ENCODE results near the gene MAGI1. TPM values are rescaled to one million over a fixed set of nuclear protein-coding genes. Genes with fewer than 3 reads are reported as not detected.

MAGI1 gene
- total RNA-seq, 1 donor from 2014 or later: 0.48 TPM

DNA sequence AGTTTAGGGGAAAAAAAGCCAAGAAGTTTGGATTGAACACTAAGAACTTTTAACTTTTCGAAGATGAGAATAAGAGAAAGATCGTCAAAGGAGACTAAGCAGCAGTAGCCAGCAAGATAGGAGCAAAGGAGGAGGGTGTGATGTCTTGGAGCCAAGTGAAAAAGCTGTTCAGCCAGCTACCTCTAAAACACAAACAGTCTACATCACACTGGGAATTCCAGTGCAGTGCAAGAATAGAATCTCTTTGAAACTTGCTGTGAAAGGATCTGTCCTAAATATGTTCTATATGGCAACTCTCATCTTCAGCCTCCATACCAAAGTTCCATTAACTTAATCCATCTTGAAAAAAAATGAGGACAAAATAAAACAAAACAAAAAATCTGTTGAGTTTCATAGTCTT, 541.5 kb downstream of the MAGI1 start:
- intact Hi-C loops (cut with micrococcal nuclease): no loop called here

DNA sequence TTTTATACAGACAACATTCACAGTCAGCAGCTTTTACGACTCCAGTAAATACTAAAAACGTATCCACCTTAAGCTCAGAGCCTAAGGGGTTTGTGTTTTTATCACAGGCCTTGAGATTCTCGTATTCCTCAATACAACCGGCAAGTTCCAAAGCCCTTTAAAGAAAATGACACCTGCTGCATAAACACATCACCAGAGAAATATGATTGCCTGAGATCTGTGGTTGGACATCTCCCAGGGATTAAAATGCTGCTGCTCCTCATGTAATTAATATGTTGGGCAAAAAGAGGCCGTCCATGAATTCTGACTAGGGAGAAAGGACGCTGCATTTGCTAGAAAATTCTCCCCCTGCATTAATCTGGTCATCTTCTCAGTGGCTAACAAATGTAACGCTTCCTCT, 544.8 kb downstream of the MAGI1 start:
- intact Hi-C loops (cut with micrococcal nuclease): no loop called here

DNA sequence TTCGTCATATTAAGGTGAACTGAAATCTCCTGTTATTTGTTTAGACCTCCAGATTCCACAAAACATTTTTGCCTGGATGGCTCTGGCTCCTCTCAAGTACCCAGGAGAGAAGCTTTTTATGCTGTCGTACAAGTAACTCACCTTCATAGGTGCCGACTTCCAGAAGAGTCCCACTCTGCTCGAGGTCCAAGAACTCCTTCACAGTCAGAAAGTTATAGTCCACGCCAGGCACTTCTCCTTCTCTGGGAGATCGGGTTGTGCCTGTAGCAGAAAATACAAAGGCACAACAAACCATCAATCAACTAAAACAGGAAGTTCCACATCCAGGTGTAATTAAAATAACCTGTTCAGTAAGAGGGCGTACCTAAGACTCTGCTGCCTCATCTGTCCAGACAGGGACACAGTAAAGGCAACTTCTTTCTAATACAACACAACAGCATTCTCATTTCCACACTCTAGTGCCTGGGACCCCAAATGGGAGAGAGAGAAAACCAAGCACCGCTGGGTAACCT, 545.3 kb downstream of the MAGI1 start:
- intact Hi-C loops (cut with micrococcal nuclease): no loop called here

DNA sequence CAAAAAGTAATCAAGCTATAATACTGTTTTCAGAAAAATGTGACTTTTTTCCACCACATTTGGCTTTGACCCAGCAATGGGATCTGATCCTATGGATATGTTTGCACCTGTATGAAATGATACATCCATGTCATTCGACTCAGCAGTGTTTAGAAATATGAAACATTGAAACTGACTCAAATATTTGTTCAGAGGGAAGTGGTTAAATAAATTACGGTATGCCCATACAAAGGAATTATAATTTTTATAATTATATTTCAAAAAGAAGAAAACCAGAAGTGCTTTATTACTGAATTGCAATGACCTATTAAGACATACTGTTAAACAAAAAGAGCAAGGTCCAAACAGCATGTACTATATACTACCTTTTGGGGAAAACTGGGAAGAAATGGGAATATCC, 546.5 kb downstream of the MAGI1 start:
- intact Hi-C loops (cut with micrococcal nuclease): no loop called here

GRCh38 chr3:65490114-65490513, 548.6 kb downstream of the MAGI1 start:
- intact Hi-C loops (cut with micrococcal nuclease): no loop called here

DNA sequence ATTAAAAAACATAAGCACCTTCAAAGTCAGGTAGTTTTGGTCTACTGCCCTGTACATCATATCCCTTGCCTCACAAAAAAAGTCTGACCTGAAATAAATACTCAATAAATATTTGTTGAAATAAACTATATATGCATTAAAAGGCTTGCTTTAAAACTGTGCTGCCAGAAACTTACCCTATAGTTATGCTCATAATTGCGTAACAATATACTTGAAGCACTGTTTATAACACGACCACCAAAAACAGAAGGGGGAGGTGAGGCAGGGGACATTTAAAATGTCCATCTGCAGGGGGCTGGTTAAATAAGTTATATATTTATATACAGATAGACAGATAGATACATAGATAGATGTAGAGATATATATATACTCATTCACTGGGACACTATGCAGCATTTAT, 549.5 kb downstream of the MAGI1 start:
- intact Hi-C loops (cut with micrococcal nuclease): no loop called here

- intact Hi-C loops (cut with micrococcal nuclease): no loop called here
Measured at GRCh38 chr3:65485826-65486469, 552.8 kb downstream of the MAGI1 start.

DNA sequence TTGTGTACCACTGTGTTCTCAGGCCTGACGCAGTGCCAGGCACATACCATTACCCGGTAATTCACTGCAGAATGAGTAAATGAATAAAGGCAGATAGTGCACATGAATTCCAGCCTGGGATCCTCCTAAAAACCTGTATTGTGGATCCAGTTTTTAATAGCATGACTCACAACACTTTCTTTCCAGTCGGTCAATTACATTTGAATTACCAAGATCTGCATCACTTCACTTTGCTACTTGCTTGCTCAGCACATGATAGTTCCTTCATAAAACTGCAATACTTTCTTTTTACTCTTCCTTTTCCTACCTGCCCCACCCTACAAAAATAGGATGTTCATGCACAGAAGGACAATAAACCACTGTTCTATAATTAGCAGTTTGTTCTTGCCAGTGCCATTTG, 553.8 kb downstream of the MAGI1 start:
- intact Hi-C loops (cut with micrococcal nuclease): no loop called here

- intact Hi-C loops (cut with micrococcal nuclease): no loop called here
Measured at GRCh38 chr3:65483480-65483879, 555.2 kb downstream of the MAGI1 start.

GRCh38 chr3:65483011-65483410, 555.7 kb downstream of the MAGI1 start:
- intact Hi-C loops (cut with micrococcal nuclease): no loop called here

DNA sequence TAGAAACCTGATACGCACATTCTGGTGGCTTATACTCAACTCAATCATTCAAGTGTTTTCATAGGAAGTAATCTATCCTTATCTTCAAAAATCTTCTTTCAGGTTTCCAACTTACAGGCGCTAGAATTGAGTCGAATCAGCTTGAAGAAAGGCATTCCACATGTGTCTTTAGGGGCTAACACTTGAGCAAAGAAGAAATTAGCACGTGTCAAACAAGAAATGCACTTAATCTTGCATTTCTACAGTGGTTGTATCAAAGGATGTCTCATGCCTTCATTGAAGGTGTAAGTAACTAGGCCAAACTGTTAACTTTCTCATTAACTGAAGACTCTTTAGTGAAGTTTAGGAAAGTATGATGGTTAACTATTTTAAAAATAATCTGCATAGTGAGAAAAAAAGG, 557.6 kb downstream of the MAGI1 start:
- intact Hi-C loops (cut with micrococcal nuclease): no loop called here

DNA sequence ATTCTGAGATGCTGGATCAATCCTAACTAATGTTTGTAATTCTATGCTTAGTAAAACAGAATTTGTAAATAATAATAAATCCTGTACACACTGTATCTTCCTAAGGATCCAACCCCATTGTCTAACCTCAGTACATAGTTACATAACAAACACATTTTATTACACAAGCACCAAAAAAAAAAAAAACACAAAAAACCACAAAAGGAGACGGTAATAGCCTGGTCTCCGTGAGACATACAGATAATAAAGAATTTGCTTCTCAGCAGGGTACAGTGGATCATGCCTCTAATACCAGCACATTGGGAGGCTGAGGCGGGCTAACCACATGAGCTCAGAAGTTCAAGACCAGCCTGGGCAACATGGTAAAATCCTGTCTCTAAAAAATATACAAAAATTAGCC, 558.7 kb downstream of the MAGI1 start:
- intact Hi-C loops (cut with micrococcal nuclease): no loop called here

DNA sequence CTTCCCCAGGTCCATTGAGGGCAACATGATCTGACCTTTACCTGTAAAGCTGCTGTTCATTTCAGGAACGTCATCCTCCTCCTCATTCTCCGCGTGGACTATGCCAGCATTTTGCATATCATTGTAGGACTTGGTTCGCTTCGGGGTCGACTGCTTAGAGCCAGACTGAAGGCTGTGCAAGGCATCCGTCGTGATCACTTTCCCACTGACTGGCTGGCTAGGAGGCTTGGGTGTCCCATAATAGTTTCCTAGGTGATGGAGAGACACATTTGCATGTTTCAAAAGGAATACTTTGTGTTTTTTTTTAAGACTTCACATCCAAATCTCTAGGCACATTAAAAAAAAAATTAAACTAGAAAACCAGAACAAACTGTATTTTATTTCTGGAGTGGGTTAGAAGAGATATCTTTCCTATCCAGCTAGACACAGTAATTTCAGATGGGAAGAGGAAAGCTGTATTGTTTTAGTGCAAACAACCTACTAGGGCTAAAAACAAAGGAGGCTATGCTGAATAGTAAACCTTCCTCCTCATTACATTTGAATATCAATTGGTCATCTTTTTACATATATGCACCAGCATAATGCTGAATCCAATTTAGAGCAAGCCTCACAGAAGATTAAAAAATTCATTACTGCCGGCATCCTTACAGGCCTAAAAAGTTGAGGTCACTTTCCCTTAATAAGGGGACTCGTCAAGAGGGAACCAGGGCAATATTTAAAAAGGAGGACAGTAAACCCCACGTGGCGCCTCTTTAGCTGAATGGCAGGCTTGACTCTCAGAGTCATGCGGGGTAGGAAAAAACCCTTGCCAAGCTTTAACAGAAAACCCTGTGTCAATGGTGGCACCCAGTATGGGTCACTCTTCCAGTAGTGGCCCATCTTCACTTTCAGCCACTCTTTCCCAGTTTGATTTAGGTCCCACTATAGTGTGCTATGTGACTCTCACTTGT, 559.9 kb downstream of the MAGI1 start:
- intact Hi-C loops (cut with micrococcal nuclease): no loop called here

- intact Hi-C loops (cut with micrococcal nuclease): no loop called here
Measured at GRCh38 chr3:65473736-65474135, 565.0 kb downstream of the MAGI1 start.

GRCh38 chr3:65472501-65472900, 566.2 kb downstream of the MAGI1 start:
- intact Hi-C loops (cut with micrococcal nuclease): no loop called here

- intact Hi-C loops (cut with micrococcal nuclease): no loop called here
Measured at GRCh38 chr3:65466300-65466988, 572.3 kb downstream of the MAGI1 start.

DNA sequence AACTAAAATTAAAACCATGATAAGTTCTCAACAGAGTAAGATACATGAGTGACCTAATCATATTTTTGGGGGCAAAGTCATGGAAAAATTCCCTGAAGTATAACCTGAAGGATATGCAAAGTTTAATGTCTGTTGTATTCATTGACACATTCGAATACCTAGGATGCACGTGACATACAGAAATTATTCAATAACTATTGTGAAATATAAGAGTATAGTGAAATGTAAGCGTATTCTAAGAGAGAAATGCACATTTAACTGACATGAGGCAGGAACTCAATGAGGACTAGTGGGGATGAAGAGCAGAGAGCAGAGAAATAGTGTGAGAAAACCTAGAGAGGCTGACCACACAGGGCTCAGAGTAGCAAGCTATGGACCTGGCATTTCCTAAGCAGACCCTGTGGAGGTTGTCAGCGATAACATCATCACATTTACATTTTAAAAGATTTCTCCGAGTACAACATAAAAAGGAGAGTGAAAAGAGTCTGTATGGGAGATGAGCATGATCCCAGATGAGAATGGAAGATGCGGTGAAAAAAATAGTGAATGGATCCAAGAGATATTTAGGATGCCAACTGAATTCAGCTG, 588.8 kb downstream of the MAGI1 start:
- intact Hi-C loops (cut with micrococcal nuclease): no loop called here

- intact Hi-C loops (cut with micrococcal nuclease): no loop called here
Measured at GRCh38 chr3:65448120-65448519, 590.6 kb downstream of the MAGI1 start.

DNA sequence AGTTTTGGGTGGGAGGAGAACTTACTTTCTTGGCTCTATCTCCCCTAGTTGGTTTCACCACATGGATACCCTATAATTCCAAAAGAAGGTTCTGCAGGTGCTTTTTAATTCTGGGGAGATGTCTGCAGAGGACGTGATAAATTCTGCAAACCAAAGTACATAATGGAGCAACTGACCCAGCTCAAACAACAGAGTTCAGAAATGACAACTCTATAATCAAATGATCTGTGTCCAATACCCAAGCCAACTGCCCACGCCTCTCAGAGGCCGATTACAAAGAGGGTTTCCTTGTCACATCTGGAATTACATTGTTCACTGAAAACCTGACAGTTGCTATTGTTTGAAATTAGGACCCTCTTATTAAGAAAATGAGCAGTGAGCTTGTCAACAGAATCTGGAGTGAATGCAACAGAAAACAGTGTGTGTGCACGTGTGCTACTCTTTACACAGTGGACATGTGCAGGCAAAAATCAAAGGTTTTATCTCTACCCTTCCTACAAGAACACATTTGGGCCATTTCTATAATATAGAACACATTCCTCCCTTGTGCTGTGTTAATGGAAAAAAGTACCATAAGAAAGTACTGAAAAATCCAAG, 593.0 kb downstream of the MAGI1 start:
- intact Hi-C loops (cut with micrococcal nuclease): no loop called here

DNA sequence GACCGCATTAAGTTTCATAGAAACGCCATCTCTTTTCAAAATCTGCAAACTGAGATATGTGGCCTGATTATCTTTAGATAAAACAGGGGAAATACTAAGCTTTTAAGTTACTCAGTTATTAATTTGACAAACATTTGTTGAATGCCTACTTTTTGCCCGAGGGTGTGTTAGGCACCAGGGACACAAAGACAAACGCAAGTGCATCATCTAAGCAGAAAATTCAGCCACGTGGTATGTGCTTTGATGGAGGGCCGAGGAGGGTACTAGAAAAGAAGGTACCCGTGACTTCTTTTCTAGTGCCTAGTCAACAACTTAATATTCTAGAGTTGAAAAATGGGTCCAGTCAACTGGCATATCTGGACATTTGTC, 594.3 kb downstream of the MAGI1 start:
- intact Hi-C loops (cut with micrococcal nuclease): no loop called here

DNA sequence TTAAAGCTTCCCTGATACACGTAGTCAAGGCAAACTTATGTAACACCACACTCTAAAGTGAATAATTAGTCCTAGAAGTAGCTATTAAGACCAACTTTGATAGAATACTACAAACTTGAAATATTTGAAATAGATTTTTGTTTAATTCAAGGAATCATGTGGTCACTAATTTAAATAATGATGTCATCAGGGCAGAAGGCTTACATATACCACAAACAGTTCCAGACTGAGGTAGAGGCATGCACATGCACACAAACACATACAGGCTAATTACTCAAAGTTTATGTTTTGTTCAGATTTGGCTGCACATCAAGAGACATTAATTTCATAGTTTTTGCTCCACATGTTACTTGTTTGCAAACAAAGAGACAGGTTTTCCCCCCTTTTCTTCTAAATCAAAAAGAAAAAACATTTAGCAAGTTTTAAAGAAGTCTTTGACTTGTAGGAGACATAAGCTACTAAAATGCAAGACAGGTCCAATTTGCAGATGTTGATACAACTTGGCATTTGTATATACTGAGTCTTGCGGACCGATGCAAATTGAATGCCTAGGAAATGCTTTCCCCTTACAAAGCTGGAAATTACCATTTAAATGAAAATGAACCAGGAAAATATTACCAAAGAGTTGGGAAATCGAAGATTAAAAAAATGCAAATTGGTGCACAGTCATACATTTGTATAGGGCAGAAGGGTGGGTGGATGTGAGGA, 594.8 kb downstream of the MAGI1 start:
- intact Hi-C loops (cut with micrococcal nuclease): no loop called here

Data from T-helper 2 cell treated with Interferon-gamma antibody and Interleukin-4, amounts not matched to agents 100 ng/mL and 5 ng/mL, for 36 hours (primary cell).